GM12873 (cell line): ENCODE results near the gene KLHL14.

Experiments
- TF ChIP-seq, protein P1 (sequence below): IDR thresholded peaks from 2 replicates; pipeline ENCODE4 v1.5.1; 2012; ENCODE audit warnings: low read depth, mild to moderate bottlenecking, moderate library complexity, low read length, control low read depth; ENCODE audit not compliant: insufficient read depth; ENCODE audit errors: missing control alignments

KLHL14 gene

DNA sequence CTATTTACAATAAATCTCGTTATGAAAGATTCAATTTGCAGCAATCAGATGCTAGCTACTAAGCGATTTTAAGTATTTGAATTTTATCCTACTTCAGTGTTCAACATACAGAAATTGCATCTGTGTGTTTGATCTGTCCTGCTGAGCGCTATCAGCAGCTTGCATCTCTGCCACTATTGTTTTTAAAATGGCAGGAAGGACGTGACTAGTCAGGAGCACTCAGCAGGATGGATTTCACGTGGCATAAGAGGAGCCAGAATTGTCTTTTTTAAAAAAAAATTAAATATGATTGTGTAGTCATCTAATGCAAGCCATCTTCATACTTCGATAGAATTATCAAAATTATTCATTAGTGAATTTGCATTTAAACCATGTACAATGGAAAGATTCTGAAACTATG, 2.8 kb upstream of the KLHL14 start:
- TF ChIP-seq, protein P1, sequence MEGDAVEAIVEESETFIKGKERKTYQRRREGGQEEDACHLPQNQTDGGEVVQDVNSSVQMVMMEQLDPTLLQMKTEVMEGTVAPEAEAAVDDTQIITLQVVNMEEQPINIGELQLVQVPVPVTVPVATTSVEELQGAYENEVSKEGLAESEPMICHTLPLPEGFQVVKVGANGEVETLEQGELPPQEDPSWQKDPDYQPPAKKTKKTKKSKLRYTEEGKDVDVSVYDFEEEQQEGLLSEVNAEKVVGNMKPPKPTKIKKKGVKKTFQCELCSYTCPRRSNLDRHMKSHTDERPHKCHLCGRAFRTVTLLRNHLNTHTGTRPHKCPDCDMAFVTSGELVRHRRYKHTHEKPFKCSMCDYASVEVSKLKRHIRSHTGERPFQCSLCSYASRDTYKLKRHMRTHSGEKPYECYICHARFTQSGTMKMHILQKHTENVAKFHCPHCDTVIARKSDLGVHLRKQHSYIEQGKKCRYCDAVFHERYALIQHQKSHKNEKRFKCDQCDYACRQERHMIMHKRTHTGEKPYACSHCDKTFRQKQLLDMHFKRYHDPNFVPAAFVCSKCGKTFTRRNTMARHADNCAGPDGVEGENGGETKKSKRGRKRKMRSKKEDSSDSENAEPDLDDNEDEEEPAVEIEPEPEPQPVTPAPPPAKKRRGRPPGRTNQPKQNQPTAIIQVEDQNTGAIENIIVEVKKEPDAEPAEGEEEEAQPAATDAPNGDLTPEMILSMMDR, result no peak

DNA sequence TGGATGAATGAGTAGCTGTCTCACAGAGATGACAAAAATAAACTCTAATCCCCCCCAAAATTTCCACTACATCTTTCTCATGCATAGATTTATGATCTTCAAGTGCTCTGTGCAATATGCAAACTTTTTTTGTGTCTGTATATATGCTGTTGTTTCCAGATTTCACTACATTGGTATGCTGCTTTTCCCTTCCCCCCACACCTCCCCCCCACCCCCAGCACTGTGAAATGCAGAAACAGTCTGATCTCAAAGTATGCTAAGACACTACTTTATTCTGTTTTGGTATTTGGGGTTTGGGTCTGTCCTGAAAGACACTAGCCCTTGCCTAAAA, 524 bp upstream of the KLHL14 start:
- TF ChIP-seq, protein P1, result no peak

- TF ChIP-seq, protein P1, result no peak
Observed at GRCh38 chr18:32771871-32772580, 797 bp downstream of the KLHL14 start.

DNA sequence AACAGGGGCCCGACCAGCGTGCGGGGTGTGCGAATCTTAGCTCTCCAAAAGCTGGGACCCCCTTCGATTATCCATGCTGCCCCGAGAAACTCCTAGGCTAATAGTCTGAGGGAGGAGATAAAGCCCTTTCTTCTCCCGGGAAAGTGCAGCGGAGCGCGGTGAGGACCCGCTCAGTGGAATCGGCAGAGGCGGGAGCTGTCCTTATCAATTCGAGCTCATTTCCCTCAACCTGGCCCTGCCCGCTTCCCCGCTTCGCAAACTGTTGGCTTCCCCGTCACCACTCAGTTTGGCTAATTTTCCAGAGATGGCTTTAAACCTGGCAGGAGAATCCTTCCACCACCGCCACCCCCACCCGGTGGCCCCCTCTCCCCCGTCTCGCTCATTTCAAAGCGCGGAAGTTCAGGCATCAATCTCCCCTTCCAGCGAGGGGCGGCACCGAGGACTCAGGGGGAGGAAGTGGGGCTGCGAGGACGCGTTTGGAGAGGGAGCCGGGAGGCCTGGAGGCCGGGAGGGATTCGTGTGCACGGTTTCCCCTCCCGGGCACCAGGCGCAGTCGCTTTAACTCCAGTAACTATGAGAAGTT, 1.6 kb downstream of the KLHL14 start:
- TF ChIP-seq, protein P1, result no peak

- TF ChIP-seq, protein P1, result no peak
Observed at GRCh38 chr18:32770666-32771168, 2.1 kb downstream of the KLHL14 start.

- TF ChIP-seq, protein P1, result no peak
Observed at GRCh38 chr18:32770054-32770665, 2.7 kb downstream of the KLHL14 start.

- TF ChIP-seq, protein P1, result no peak
Observed at GRCh38 chr18:32769586-32770053, 3.2 kb downstream of the KLHL14 start.
